GM12875 (cell line): Measurements from ENCODE around the gene ADGRB3.

Experiments
- H3K4me3 ChIP-seq: one replicate; pipeline ENCODE4 v1.5.1; 2011; ENCODE audit warnings: low read depth, low read length, control low read depth
- CTCF ChIP-seq: IDR thresholded peaks from 2 replicates; pipeline ENCODE4 v1.5.1; 2011; ENCODE audit warnings: low read depth, mild to moderate bottlenecking, control low read depth, inconsistent platforms, low read length, moderate library complexity, borderline replicate concordance; ENCODE audit not compliant: insufficient read depth

Gene ADGRB3

DNA sequence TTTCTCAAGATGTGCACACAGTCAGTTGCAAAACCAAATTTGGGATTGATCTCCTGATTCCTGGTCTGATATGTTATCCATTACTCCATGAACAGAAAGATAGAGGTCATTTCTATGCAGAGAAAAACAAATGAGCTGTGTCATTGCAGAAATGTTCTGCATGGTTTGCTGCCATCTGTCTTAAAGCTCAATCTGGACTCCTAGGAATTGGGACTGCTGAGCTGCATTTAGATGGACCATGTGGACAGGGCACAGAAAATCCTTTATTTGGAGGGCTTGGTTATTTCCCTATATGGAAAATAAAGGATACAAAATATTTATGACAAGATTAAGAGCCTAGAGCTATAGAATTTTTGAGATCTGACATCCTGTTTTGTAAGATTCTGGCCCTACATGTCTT lies 91.3 kb downstream of the ADGRB3 start:
- no peak overlapping the region for H3K4me3 ChIP-seq
- no peak for TF ChIP-seq CTCF

DNA sequence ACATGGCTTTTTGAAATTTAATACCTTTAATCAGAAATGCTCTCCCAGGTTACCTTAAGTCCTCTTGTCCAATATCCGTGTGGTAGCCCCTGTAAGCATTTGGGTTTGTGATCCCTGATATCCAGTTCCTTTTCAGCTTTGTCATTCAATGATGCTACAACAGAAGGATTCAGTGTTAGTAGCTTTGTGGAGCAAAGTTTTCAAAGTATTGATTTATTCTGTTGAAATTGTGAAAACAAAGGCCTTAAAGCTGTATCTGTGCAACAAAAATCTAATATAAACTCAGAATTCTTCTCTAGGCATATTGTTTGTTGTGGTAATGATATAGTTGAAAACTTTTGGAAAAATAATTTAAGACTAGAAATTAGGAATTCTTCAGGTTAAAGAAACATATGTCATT lies 91.9 kb downstream of the ADGRB3 start:
- no peak for TF ChIP-seq CTCF
- H3K4me3 ChIP-seq: no peak overlapping the region

- H3K4me3 ChIP-seq: no peak overlapping the region
- TF ChIP-seq CTCF: no peak
Measured at GRCh38 chr6:68727699-68728098, 92.6 kb downstream of the ADGRB3 start.

- H3K4me3 ChIP-seq: no peak overlapping the region
- TF ChIP-seq CTCF: no peak
Measured at GRCh38 chr6:68728159-68728979, 93.3 kb downstream of the ADGRB3 start.

DNA sequence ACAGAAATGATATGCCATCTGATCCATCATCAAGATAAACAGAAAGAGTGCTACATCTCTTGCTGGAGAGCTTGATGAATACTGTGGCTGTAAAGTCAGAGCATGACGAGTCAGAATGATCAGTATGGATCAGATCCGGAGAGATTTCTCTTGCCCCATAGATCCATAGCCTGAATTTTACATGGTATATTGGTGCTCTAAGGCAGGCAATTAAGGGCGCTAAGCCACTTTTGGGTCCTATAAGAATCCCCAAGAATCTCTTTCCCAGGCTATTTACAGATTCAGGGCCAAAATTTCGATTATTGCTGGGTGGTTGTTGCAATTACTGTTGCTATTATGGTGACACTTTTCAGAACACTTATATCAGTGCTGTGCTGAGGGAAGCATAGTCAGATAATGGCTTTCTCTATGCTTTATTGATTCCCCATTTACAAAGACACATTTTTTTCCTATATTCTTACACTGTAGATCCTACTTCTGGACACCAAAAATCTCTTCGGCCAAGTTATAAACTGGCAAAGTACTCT lies 94.4 kb downstream of the ADGRB3 start:
- TF ChIP-seq CTCF: no peak
- H3K4me3 ChIP-seq: no peak overlapping the region

DNA sequence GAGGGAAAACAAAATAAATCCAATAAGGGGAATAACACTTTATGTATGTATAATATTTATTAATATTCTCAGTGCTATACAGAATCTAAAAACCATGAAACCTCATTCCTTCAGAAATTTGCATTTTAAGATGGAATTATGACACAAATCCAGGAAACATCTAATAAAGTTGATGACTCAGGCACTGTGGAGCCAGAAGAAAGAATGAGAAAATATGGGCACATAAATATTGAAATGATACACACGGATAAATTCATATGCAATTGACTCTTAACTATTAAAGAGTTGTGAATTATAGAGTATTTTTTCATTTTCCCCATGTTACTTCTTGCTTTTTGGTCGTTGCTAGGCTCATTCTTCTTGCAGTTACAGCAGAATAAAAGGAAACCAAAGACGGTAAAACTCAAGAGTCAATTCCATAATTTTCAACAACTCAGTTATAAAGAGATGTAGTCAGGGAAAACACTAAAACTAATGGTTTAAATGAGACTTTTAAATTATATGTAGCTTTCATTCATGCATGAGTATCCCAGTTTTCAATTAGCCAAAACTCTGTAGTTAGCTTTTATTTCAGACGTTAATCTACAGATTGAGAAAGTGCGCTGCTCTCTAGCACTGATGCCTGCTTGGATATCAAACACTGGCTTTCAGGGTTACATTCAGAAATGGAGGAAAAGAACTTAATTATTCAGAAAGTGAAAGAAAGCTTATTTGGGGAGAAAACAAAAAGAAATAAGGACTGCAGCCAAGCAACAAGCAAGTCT lies 95.4 kb downstream of the ADGRB3 start:
- H3K4me3 ChIP-seq: no peak overlapping the region
- no peak for TF ChIP-seq CTCF
